MCF 10A (cell line): ENCODE measurements around the gene CLK3. TPM values are rescaled to one million over a fixed set of nuclear protein-coding genes. Genes with fewer than 3 reads are reported as not detected.
A peak's percentile ranks its signal among the peaks of the same experiment; 100 is the strongest.
"Not testable (repeated sequence)": the region's sequence is repeated elsewhere in the genome, so short reads cannot be mapped to it uniquely, and the experiment has no call there.

Source experiments
- BruUV-seq: library from RNA; stranded (reverse); fragments of 400-500 nt; replicated peaks from 2 replicates; lab custom pipeline; 2021; lab: Mats Ljungman, UMichigan
- CTCF ChIA-PET: fragments of 300-600 bp; sonication (Branson Sonifier 250); formaldehyde crosslinking; extraction: SDS; loops from one replicate; lab custom pipeline; 2021; ENCODE audit warnings: antibody characterized with exemption, inconsistent platforms; lab: Yijun Ruan, JAX
- POLR2A ChIA-PET: fragments of 300-600, 350-650 bp; sonication (Branson Sonifier 250); formaldehyde crosslinking; extraction: SDS; loops from one replicate; lab custom pipeline; 2020; ENCODE audit warnings: antibody characterized with exemption, inconsistent platforms; lab: Yijun Ruan, JAX
- DNase-seq: peaks from one replicate; pipeline ENCODE4 v3.0.0-alpha.2; 2018; ENCODE audit not compliant: unreplicated experiment
- H3K27ac Mint-ChIP-seq: one replicate; pipeline ENCODE4 v1.8.0; 2022; ENCODE audit warnings: mild to moderate bottlenecking, low read depth, mixed read lengths; ENCODE audit not compliant: unreplicated experiment
- H3K27me3 Mint-ChIP-seq: one replicate; pipeline ENCODE4 v1.8.0; 2022; ENCODE audit warnings: mixed read lengths; ENCODE audit not compliant: insufficient read depth, unreplicated experiment
- H3K36me3 Mint-ChIP-seq: one replicate; pipeline ENCODE4 v1.8.0; 2022; ENCODE audit warnings: mild to moderate bottlenecking, moderate library complexity, mixed read lengths; ENCODE audit not compliant: insufficient read depth, unreplicated experiment
- H3K4me1 Mint-ChIP-seq: one replicate; pipeline ENCODE4 v1.8.0; 2022; ENCODE audit warnings: mixed read lengths; ENCODE audit not compliant: insufficient read depth, unreplicated experiment
- H3K4me3 Mint-ChIP-seq: one replicate; pipeline ENCODE4 v1.8.0; 2022; ENCODE audit warnings: mild to moderate bottlenecking, moderate library complexity, mixed read lengths; ENCODE audit not compliant: unreplicated experiment
- H3K9me3 Mint-ChIP-seq: one replicate; pipeline ENCODE4 v1.8.0; 2022; ENCODE audit warnings: mixed read lengths; ENCODE audit not compliant: unreplicated experiment
- CTCF ChIP-seq: fragments of 200-600 bp; IDR thresholded peaks from one replicate; pipeline ENCODE4 v1.8.0; 2022; ENCODE audit warnings: antibody characterized with exemption, mild to moderate bottlenecking; ENCODE audit not compliant: unreplicated experiment
- intact Hi-C: fragments of 100-400 bp; cut with micrococcal nuclease; formaldehyde crosslinking; loops from 2 replicates; pipeline ENCODE4 v1.14.1; 2022
- total RNA-seq: library from RNA; stranded (reverse); gene quantifications from 2 replicates; pipeline ENCODE4 v1.2.3, GENCODE V29; 2022

The CLK3 gene
- total RNA-seq, 1 experiment from 2014 or later: 57.8 TPM

- no peak for TF ChIP-seq CTCF
- H3K27ac Mint-ChIP-seq: no peak overlapping the region
- peaks cover 6% of the 10 kb centered on the region for H3K36me3 Mint-ChIP-seq
- H3K27me3 Mint-ChIP-seq: no peaks in the 10 kb centered on the region
- ChIA-PET POLR2A (no interaction called here), CTCF (no interaction called here)
- intact Hi-C loops: no loop called here
- H3K4me3 Mint-ChIP-seq: no peak overlapping the region
- no peak for DNase-seq
- H3K4me1 Mint-ChIP-seq: peaks cover 9% of the 10 kb centered on the region
- no peaks in the 10 kb centered on the region for H3K9me3 Mint-ChIP-seq
- no TSS peak for BruUV-seq
These were observed 21.2 kb upstream of the CLK3 start for GRCh38 chr15:74594455-74594854.

GRCh38 chr15:74595271-74595670 lies 20.4 kb upstream of the CLK3 start:
- ChIA-PET CTCF (interaction anchor here (0.7 kb wide), 1 partner anchor 218 kb away, joined by 3 read pairs; no protein-coding TSS in a partner anchor), POLR2A (no interaction called here)
- intact Hi-C loops: no loop called here
- no TSS peak for BruUV-seq
- DNase-seq: no peak
- H3K27ac Mint-ChIP-seq: no peak overlapping the region
- no peaks in the 10 kb centered on the region for H3K27me3 Mint-ChIP-seq
- peaks cover 9% of the 10 kb centered on the region for H3K4me1 Mint-ChIP-seq
- H3K4me3 Mint-ChIP-seq: no peak overlapping the region
- no peak for TF ChIP-seq CTCF
- H3K9me3 Mint-ChIP-seq: no peaks in the 10 kb centered on the region
- peaks cover 6% of the 10 kb centered on the region for H3K36me3 Mint-ChIP-seq

- BruUV-seq, H3K9me3 Mint-ChIP-seq, H3K27ac Mint-ChIP-seq, H3K4me3 Mint-ChIP-seq, H3K36me3 Mint-ChIP-seq, CTCF ChIA-PET, H3K4me1 Mint-ChIP-seq, POLR2A ChIA-PET, intact Hi-C loops, DNase-seq, H3K27me3 Mint-ChIP-seq: not testable (repeated sequence)
These were observed 18.9 kb upstream of the CLK3 start for GRCh38 chr15:74596736-74597135.

GRCh38 chr15:74597146-74597705 lies 18.4 kb upstream of the CLK3 start:
- H3K27ac Mint-ChIP-seq, H3K9me3 Mint-ChIP-seq, H3K36me3 Mint-ChIP-seq, H3K27me3 Mint-ChIP-seq, CTCF ChIA-PET, DNase-seq, intact Hi-C loops, H3K4me3 Mint-ChIP-seq, BruUV-seq, H3K4me1 Mint-ChIP-seq: not testable (repeated sequence)
- POLR2A ChIA-PET: interaction anchor here (1.6 to 2.0 kb wide), 4 partner anchors 8 to 51 kb away, joined by 12 to 14 read pairs (median 13); no protein-coding TSS in a partner anchor

GRCh38 chr15:74598126-74598842 lies 17.4 kb upstream of the CLK3 start:
- Mint-ChIP-seq H3K36me3 (peaks cover 6% of the 10 kb centered on the region), H3K9me3 (no peaks in the 10 kb centered on the region), H3K27me3 (no peaks in the 10 kb centered on the region), H3K27ac (peak overlapping the region; percentile 88), H3K4me3 (peak overlapping the region; percentile 80), H3K4me1 (peaks cover 9% of the 10 kb centered on the region)
- CTCF ChIA-PET: interaction anchor here (0.6 to 1.9 kb wide), 3 partner anchors 10 to 1510 kb away, joined by 3 to 6 read pairs (median 3); no protein-coding TSS in a partner anchor
- DNase-seq: peak; percentile 92
- no TSS peak for BruUV-seq
- intact Hi-C loops: no loop called here
- TF ChIP-seq CTCF: no peak
- POLR2A ChIA-PET: interaction anchor here (0.6 to 2.0 kb wide), 11 partner anchors 9 to 1354 kb away, joined by 3 to 21 read pairs (median 8); partner anchors contain the start of genes ARID3B and CLK3
